Progenitor cell of endocrine pancreas (in vitro differentiated cells): ENCODE results near the gene GUCY1B1. TPM values are rescaled to one million over a fixed set of nuclear protein-coding genes. Genes with fewer than 3 reads are reported as not detected.
A peak's percentile ranks its signal among the peaks of the same experiment; 100 is the strongest.

Experiments used
- DNase-seq: peaks from one replicate; pipeline ENCODE4 v3.0.0; 2021; ENCODE audit warnings: low spot score; ENCODE audit not compliant: unreplicated experiment
- H3K27ac Mint-ChIP-seq: 2 replicates; pipeline ENCODE4 v1.8.0; 2021; ENCODE audit warnings: mild to moderate bottlenecking, moderate library complexity, mixed read lengths
- H3K27me3 Mint-ChIP-seq: 2 replicates; pipeline ENCODE4 v1.8.0; 2021; ENCODE audit warnings: mixed read lengths
- H3K36me3 Mint-ChIP-seq: 2 replicates; pipeline ENCODE4 v1.8.0; 2022; ENCODE audit warnings: mixed read lengths; ENCODE audit not compliant: insufficient read depth
- H3K4me1 Mint-ChIP-seq: 2 replicates; pipeline ENCODE4 v1.8.0; 2021; ENCODE audit warnings: low read depth, mixed read lengths
- H3K4me3 Mint-ChIP-seq: 2 replicates; pipeline ENCODE4 v1.8.0; 2021; ENCODE audit warnings: low read depth, mild to moderate bottlenecking, moderate library complexity, mixed read lengths
- H3K9me3 Mint-ChIP-seq: 2 replicates; pipeline ENCODE4 v1.8.0; 2021; ENCODE audit warnings: low read depth, mixed read lengths
- CTCF ChIP-seq: fragments of 200-600 bp; sonication (generic); IDR thresholded peaks from one replicate; pipeline ENCODE4 v1.5.0; 2021; ENCODE audit warnings: antibody characterized with exemption, mild to moderate bottlenecking; ENCODE audit not compliant: unreplicated experiment
- total RNA-seq: library from RNA; stranded (reverse); gene quantifications from 2 replicates; pipeline ENCODE4 v1.2.1, GENCODE V29; 2021

The GUCY1B1 gene
- total RNA-seq, 1 donor from 2014 or later, result 1.5 TPM

- no peak for TF ChIP-seq CTCF
- no peaks in the 10 kb centered on the region for H3K27me3 Mint-ChIP-seq
- DNase-seq, result no peak
- no peaks in the 10 kb centered on the region for H3K4me1 Mint-ChIP-seq
- H3K27ac Mint-ChIP-seq, result no peak overlapping the region
- no peaks in the 10 kb centered on the region for H3K36me3 Mint-ChIP-seq
- H3K9me3 Mint-ChIP-seq, result no peaks in the 10 kb centered on the region
- H3K4me3 Mint-ChIP-seq, result no peak overlapping the region
These were observed 43.6 kb downstream of the GUCY1B1 start for GRCh38 chr4:155802190-155802959.

- Mint-ChIP-seq H3K4me1 (peaks cover 20% of the 10 kb centered on the region), H3K27me3 (no peaks in the 10 kb centered on the region), H3K36me3 (no peaks in the 10 kb centered on the region), H3K27ac (no peak overlapping the region), H3K4me3 (no peak overlapping the region), H3K9me3 (no peaks in the 10 kb centered on the region)
- no peak for TF ChIP-seq CTCF
- no peak for DNase-seq
These were observed 46.2 kb downstream of the GUCY1B1 start for GRCh38 chr4:155805016-155805415.

- H3K4me3 Mint-ChIP-seq, result no peak overlapping the region
- TF ChIP-seq CTCF, result no peak
These were observed 48.2 kb downstream of the GUCY1B1 start for GRCh38 chr4:155807021-155807420.

GRCh38 chr4:155809835-155810234 lies 51.0 kb downstream of the GUCY1B1 start:
- TF ChIP-seq CTCF, result peak; percentile 89
- H3K36me3 Mint-ChIP-seq, result no peaks in the 10 kb centered on the region

More at GRCh38 chr4:155807021-155807420, 48.2 kb downstream of the GUCY1B1 start:
- Mint-ChIP-seq H3K27me3 (no peaks in the 10 kb centered on the region), H3K27ac (no peak overlapping the region), H3K9me3 (no peaks in the 10 kb centered on the region), H3K36me3 (no peaks in the 10 kb centered on the region), H3K4me1 (peaks cover 20% of the 10 kb centered on the region)
- DNase-seq, result no peak

GRCh38 chr4:155811083-155811482 lies 52.3 kb downstream of the GUCY1B1 start:
- Mint-ChIP-seq H3K9me3 (no peaks in the 10 kb centered on the region), H3K4me3 (no peak overlapping the region), H3K36me3 (no peaks in the 10 kb centered on the region), H3K4me1 (peaks cover 24% of the 10 kb centered on the region), H3K27me3 (no peaks in the 10 kb centered on the region), H3K27ac (no peak overlapping the region)
- no peak for DNase-seq
- TF ChIP-seq CTCF, result no peak

More at GRCh38 chr4:155809835-155810234, 51.0 kb downstream of the GUCY1B1 start:
- no peaks in the 10 kb centered on the region for H3K9me3 Mint-ChIP-seq
- no peak overlapping the region for H3K4me3 Mint-ChIP-seq
- DNase-seq, result no peak
- H3K27me3 Mint-ChIP-seq, result no peaks in the 10 kb centered on the region
- H3K27ac Mint-ChIP-seq, result no peak overlapping the region
- peaks cover 24% of the 10 kb centered on the region for H3K4me1 Mint-ChIP-seq
